Endothelial cell of hepatic sinusoid (primary cell): ENCODE results near the gene TJP1.

ENCODE experiments used
- in situ Hi-C: cut with HindIII; loops from 2 replicates; pipeline ENCODE4 v1.10.0; 2017; ENCODE audit warnings: low sequenced_read_pairs

Gene TJP1

DNA sequence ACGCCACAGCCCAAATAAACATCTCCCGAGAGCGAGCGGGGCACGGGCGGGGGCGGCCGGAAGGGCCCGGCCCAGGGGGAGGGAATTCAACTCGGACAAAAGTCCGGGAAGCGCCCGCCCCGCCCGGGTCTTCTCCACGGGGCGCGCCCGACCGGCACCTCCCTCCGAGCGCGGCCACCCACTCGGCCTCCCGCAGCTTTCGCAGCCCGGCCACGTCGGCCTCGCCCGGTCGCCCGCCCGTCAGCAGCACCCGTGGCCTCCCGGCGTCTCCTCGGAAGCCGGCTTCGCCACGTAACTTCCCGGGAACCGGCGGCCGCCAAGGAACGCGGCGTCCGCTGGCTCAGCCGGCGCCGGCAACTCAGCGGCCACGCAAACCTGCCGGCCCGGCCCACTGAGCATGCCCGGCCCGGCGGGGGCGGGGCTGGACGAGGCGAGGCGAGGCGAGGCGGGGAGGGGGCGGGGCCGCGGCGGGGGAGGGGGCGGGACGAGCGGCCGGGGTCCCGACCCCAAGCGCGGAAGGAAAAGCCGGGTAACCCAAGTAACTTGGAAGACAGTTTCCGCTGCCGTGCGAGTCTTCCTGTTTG is at the start of gene TJP1:
Gene TJP1 (minus strand): TSS at position 369 of the 584 bp plus-strand sequence. CDS start 440 bp downstream, outside the sequence.
- in situ Hi-C loops = loop anchor here (5.0 kb wide), 1 partner anchor 85 kb away; no protein-coding TSS in a partner anchor

DNA sequence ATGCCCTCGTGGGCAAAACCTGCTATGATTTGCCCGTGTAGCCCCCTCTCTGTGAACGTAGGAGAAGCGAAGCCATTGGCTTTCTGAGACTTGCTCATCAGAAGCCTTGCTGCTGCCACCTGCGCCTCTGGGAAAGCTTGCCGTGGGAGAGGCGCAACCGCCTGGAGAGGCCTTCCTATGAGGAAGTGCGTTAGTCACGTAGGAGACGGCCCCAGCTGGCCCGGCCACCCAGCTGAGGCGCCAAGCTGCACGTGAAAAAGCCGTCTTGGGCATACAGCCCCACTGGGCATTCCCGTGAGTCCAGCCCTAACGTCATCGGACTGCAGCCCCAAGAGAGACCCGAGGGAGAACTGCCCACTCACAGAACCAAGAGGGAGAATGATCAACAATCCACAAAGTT is 49.1 kb upstream of the TJP1 start:
- in situ Hi-C loops = no loop called here

DNA sequence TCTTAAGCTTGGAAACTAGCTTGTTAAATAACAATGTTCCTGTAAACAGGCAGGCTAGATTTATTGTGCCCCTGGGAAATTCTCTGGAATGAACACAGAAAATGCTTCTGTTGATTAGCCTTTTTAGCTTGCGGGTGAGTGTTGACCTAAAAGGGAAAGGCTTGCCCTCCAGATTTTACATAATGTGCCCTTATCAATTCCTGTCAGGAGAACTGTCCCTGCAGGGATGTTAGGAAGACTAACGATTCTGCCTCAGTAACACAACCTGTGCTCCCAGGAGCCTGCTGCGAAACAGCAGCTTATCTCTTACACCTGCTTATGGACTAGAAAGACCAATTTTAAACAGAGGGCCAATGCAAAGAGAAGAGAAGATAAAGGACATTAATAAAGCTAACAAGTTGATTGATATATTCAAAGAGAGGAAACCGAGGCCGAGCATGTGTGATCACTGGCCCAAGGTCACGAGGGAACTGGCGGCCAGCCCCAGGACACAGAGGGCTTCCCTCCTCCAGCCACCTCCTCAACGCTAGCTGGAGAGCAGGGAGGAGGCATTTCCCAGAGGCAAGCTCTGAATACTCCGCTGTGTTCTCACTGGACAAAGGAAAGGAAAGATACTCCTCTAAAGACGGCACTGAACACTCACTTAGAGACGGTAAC is 48.4 kb upstream of the TJP1 start:
- in situ Hi-C loops = no loop called here

DNA sequence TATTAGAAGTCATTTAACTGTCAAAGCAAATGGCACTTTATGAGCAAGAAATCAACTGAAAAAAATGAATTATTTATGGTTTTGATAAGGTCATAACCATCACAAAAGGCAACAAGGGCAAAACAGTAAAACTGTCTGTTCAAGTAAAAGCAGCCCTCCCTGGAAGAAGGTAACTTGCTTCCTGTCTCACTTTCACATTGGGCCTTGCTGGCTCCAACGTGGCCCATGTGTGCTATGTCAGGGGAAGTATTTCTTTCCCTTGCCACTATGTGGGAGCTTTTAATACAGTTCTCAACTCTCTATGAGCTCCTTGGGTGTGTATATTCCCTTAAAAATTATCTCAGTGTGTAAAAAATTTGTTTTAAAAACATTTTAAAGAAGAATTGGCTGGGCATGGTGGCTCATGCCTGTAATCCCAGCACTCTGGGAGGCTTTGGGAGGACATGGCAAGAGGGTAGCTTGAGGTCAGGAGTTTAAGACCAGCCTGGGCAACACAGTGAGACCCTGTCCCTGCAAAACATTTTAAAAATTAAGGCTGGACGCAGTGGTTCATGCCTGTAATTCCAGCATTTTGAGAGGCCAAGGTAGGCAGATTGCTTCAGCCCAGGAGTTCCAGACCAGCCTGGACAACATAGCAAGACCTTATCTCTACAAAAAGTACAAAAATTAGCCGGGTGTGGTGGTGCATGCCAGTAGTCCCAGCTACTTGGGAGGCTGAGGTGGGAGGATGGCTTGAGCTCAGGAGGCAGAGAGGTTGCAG is 45.2 kb upstream of the TJP1 start:
- in situ Hi-C loops = no loop called here

DNA sequence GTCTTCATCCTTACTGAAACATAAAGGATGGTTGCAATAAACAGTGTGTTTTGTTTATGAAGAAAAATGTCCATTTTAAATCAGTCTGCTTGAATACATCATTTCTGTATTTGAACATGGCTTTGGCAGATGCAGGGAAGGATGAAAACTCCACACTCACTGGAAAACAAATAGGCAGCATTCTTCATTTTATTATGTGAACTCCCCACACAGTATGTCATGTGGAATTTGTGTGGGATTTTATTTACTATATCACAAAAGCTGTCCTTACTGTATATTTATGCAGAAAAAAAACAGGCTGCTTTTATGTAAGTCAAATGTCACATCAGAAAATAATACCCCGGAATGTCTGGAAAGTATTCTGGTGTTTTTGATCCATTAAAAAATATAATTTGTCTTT is 44.1 kb upstream of the TJP1 start:
- in situ Hi-C loops = no loop called here

DNA sequence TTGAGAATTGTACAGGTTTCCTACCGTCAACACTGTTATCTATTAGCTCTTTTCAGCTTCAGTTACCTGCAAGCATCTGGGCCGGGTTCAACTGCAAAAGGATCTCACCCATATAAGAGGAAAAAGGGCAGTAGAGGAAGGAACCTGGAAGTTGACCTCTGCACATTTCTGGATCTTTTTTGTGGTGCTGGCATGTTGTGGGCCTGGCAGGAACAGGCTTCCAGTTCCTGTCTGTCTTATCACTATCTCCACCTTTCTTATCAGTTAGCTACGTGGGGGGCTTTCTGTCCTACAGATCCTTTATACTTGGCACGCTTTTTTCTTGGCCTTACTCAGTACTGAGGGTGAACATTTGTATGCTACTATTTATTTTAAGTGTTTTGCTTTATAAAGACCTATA is 42.2 kb upstream of the TJP1 start:
- in situ Hi-C loops = no loop called here

DNA sequence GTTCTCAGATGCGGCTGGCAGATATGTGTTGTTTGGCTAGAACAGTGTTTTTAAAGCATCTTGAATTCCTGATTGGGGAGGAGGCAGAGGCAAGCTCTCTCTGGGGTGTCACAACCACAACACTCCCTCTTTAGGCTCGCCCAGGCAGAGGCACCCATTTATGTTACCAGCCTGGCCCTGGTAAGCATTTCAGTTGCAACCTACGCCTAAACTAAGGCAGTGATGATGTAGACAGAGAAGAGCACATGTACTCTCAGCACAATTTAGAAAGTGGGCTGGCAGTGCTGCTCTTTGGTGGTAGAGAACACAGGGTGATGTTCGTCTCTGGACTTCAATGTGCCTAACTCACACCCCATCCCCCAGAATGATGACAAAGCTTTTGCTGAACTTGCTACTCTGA is 41.2 kb upstream of the TJP1 start:
- in situ Hi-C loops = no loop called here

DNA sequence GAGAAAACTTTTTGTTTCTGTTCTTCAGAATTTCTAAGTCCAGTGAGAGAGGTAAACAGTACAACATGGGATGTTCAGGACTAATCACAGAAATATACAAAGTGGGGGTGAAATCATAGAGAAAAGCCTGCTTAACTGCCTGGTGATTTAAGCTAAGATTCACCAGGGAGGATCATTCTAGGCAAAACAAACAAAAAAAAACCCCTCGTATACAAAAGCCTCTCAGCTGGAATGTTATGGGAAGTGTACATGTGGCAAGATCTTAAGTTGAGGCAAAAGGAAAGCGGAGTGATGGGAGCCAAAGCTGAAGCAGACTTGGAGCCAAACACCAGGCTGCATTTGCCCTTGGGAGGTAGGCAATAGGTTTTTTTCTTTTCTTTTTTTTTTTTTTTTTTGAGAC is 40.0 kb upstream of the TJP1 start:
- in situ Hi-C loops = no loop called here

DNA sequence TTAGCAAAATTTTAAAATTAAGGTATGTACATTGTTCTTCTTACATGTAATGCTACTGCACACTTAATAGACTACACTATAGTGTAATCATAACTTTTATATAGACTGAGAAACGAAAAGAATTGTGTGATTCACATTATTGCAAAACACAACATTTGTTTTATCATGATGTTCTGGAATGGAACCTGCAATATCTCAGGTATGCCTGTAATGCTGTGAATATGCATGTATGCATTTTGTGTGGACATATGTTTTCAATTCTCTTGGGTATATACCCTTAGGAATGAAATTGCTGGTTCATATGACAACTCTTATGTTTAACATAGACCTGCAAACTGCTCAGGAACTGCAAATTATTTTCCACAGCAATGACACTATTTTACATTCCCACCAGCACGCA is 38.6 kb upstream of the TJP1 start:
- in situ Hi-C loops = no loop called here

DNA sequence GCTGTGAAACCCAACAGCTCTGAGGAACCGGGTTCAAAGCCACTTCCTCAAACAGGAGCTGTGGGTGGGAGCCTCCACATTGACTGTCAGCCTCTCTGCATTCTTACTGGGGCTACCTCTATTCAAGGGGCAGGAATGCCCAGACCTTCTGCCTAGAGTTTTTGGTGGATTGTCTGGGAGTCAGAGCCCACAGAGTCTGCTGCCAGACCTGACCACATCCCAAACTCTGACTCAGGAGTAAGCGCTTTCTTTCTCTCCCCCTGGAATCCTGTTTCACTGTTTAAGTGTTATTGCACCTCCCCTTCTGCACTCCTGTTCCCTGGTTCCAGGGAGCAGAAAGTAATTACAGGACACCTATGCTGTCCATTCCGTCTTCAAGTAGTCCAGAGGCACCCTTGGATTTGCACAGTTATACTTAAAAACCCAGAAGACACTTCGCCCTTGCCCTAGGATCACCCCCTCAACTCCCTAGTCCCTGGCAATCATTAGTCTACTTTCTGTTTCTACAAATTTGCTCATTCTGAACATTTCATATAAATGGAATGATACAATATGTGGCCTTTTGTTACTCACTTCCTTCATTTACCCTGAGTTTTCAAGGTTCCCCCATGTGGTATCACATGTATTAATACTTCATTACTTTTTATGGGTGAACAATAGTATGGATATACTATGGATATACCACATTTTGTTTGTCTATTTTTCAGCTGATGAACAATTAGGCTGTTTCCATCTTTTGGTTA is 37.9 kb upstream of the TJP1 start:
- in situ Hi-C loops = no loop called here

DNA sequence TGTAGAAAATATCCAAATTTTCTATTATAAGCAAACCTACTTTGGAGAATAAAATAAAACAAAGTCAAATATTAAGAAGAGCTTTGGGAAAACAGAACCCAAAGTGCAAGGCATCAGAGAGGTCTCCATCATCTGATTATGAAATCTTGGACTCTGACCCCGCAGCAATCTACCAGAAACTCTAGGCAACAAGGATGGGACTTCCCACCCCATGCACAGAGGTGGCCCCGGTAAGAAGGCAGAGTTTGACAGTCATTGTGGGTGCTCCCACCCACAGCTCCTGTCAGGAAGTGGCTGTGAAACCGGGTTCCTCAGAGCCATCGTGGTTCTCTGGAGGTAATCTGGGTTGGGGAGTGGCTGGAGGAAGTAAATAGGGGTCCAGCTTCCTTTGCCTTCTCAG is 37.0 kb upstream of the TJP1 start:
- in situ Hi-C loops = no loop called here

DNA sequence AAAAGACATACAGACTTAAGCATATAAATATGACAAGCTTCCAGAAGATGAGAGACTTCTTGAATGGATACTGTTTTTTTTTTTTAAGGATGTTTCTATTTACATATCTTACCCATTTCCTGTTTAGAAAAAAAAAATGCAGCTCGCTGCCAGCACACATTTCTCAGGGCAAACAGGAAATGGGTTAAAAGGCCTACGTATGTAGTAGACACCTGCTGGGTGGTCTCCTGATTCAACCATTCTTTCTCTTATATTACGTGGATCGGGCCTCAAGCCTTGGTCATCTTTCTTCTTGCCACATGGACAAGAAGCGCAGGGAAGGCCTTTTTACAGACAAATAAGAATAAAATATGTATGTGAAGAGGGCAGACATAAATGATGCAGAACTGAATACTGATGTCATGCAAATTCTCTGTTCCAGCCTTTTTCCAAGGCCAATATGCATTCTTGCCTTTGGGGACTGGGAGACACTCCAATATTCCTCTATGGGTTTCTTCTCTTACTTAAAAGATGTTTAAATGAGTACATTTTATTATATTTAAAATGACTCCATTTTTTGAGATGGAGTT is 35.0 kb upstream of the TJP1 start:
- in situ Hi-C loops = no loop called here

DNA sequence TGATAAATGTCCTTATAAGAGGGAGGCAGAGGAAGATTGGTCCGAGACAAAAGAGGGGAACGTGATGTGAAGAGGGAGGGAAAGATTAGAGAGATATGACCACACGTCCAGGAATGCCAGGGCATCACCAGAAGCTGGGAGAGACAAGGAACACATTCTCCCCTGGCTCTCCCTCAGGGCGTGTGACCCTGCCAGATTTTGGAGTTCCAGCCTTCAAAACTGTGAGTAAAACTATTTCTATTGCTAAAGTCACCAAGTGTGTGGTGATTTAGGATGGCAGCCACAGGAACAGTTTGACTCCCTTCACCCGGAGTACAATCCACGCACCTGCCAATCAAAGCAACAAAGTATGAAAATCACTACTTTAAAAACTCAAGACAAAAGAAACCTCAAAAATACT is 32.1 kb upstream of the TJP1 start:
- in situ Hi-C loops = no loop called here

DNA sequence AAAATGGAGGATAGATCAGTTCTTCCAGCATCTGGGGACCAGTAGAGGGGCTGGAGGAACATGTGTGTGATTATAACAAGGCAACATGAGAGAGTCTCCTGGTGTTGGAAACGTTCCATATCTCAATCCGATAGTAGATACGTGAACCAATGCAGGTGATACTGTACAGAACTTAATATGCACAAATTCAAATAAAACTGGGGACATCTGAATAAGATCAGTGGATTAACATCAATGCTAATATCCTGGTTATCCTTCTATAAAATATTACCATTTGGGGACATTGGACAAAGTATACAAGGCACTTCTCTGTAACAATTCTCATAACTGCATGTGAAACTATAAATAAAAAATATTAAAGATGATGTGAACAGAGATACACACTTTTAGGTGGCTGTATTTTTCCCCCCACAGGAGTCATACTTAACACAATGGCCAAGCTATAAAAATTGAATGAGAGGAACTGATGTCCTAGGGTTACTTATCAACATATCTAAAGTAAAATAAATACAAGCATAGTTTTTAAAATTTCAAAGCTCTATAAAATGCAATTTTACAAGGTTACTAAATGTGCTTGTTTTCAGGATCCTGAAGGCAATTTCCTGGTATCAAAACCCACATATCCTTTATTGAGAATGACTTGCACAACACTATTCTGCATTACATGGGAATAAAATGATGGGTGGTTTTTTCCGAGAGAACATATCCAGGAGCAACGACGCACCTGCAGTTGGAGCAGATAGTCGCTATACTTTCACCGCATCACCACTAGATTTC is 31.1 kb upstream of the TJP1 start:
- in situ Hi-C loops = no loop called here

DNA sequence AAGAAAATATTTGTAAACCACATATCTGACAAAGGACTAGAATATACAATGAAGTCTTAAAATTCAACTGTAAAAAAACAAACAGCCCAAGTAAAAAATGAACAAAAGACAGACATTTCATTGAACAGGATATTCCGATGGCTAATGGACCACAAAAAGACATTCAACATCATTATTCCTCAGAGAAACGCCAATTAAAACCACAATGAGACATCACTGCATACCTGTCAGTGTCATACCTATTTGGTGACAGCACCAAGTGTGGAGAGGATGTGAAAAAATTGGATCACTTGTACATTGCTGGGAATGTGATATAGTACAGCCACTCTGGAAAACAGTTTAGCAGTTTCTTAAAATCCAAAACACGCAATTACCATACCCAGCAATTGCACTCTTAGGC is 29.9 kb upstream of the TJP1 start:
- in situ Hi-C loops = no loop called here

DNA sequence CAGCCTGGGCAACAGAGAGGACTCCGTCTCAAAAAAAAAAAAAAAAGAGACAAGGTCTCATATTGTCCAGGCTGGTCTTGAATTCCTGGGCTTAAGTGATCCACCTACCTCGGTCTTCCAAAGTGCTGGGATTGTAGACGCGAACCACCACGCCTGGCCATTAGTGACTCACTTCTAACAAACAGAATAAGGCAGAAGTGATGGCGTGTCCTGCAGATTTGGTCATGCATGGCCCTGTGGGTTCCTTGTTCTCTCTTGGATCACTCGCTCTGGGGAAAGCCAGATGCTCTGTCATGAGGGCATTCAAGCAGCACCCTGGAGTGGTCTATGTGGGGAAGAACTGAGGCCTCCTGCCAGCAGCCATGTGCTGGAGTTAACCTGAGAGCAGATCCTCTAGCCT is 27.4 kb upstream of the TJP1 start:
- in situ Hi-C loops = no loop called here

DNA sequence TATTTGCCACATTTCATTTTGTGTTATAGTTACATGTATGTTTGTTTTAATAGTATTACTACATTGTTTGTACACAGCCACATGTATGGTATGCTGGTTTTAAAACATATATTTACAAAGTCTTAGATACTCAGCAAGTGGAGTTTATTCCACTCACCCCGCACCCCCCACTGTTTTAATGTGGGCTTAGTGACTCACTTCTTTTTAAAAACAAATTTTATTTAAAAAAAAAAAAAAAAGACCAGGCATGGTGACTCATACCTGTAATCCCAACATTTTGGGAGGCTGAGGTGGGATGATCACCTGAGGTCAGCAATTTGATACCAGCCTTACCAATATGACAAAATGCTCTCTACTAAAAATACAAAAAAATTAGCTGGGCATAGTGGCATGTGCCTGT is 26.9 kb upstream of the TJP1 start:
- in situ Hi-C loops = no loop called here

DNA sequence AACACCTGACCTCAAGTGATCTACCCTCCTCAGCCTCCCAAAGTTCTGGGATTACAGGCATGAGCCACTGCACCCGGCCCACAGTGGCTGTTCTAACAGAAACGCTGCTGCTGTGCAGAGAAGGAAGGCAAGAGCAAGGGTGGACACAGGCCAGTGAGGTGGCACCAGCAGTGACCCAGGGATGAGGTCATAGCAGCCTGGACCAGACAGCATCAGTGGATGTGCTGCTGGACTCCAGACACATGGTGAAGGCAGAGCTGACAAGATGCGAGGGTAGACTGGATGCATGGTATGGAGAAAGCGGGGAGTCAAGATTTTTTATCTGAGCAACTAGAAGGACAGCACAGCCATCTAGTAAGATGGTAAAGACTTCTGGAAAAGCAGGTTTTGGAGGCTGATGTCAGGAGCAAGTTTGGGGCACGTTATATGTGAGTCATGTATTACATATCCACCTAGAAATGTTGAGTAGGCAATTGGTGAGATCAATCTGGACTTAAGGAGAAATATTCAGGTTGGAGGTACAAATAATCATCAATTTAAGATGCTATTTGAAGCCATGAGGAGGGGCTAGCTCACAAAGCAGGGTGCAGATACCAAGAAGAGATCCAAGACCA is 22.1 kb upstream of the TJP1 start:
- in situ Hi-C loops = no loop called here

DNA sequence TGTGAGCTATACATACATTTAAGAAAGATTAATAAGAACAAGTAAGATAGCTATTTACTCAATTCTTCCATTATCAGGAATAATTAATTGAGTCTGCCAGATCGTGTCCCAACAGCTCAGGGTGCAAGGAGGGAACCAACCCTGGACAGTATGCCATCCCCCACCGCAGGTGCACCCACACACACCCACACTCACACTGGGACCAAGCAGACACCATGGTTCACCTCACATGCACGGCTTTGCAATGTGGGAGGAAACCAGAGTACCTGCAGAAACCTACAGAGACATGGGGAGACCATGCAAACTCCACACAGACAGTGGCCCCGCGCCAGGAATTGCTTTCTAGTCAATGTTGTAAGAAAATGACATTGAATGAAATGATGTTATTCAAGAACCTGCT is 20.0 kb upstream of the TJP1 start:
- in situ Hi-C loops = no loop called here

DNA sequence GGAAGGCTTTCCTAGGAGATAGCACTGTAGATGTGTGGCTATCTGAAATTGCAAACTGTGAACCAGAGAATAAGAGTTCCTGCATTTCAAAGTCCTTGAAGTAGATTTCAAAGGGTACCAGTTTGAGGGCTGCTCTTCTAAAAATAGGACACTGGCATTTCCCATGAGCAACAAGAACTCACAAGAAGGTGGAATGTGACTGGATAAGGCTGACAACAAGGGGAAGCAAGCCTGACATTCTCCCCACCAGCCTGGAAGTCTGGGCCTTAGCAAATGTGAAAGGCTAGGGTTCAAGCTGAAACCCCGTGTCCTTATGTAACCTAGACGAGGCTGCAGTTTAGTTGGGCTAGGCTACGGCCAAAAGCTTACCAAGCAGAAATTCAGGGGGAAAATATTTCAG is 18.7 kb upstream of the TJP1 start:
- in situ Hi-C loops = no loop called here
